A673 (cell line): Measurements from ENCODE around the gene CCNY. TPM values are rescaled to one million over a fixed set of nuclear protein-coding genes. Genes with fewer than 3 reads are reported as not detected.

Source experiments
- BruUV-seq: library from RNA; stranded (reverse); fragments of 400-500 nt; replicated peaks from 2 replicates; lab custom pipeline; 2021; lab: Mats Ljungman, UMichigan
- CTCF ChIA-PET: fragments of 300-600 bp; sonication (Branson Sonifier 250); formaldehyde crosslinking; loops from one replicate; lab custom pipeline; 2022; ENCODE audit warnings: antibody characterized with exemption; lab: Charles Lee
- POLR2A ChIA-PET: fragments of 300-600 bp; sonication (Branson Sonifier 250); formaldehyde crosslinking; loops from one replicate; lab custom pipeline; 2022; ENCODE audit warnings: antibody characterized with exemption; ENCODE audit not compliant: low non-redundant PET; lab: Charles Lee
- DNase-seq: peaks from one replicate; pipeline ENCODE4 v3.0.0-alpha.2; 2015; ENCODE audit warnings: low spot score
- H3K27ac ChIP-seq: fragments of 200-600 bp; sonication (generic); 2 replicates; pipeline ENCODE4 v1.5.1; 2016; ENCODE audit warnings: mixed run types, low read depth, mild to moderate bottlenecking, mixed read lengths, antibody characterized with exemption, low read length; ENCODE audit not compliant: poor library complexity, severe bottlenecking
- H3K27me3 ChIP-seq: fragments of 200-600 bp; sonication (generic); replicated peaks from 2 replicates; pipeline ENCODE4 v1.6.1; 2017; ENCODE audit warnings: mixed run types, low read depth, mild to moderate bottlenecking, mixed read lengths, antibody characterized with exemption, low read length; ENCODE audit not compliant: insufficient read depth, poor library complexity
- H3K36me3 ChIP-seq: fragments of 200-600 bp; sonication (generic); 2 replicates; pipeline ENCODE4 v1.6.1; 2016; ENCODE audit warnings: mixed run types, mild to moderate bottlenecking, mixed read lengths, antibody characterized with exemption, low read length; ENCODE audit not compliant: insufficient read depth, poor library complexity, severe bottlenecking
- H3K4me1 ChIP-seq: fragments of 200-600 bp; sonication (generic); 2 replicates; pipeline ENCODE4 v1.6.1; 2017; ENCODE audit warnings: mixed run types, mild to moderate bottlenecking, mixed read lengths, antibody characterized with exemption, low read length; ENCODE audit not compliant: insufficient read depth, poor library complexity, severe bottlenecking
- H3K4me3 ChIP-seq: fragments of 200-600 bp; sonication (generic); 2 replicates; pipeline ENCODE4 v1.5.1; 2016; ENCODE audit warnings: low read depth, mixed run types, mild to moderate bottlenecking, mixed read lengths, low read length; ENCODE audit not compliant: poor library complexity, severe bottlenecking
- H3K9me3 ChIP-seq: fragments of 200-600 bp; sonication (generic); 2 replicates; pipeline ENCODE4 v1.6.1; 2016; ENCODE audit warnings: mixed run types, low read depth, mild to moderate bottlenecking, mixed read lengths, antibody characterized with exemption, low read length; ENCODE audit not compliant: poor library complexity, severe bottlenecking
- CTCF ChIP-seq: fragments of 300-800, 200-600 bp; sonication (generic); conservative IDR thresholded peaks from 2 replicates; pipeline ENCODE4 v1.5.1; 2017; ENCODE audit warnings: low read depth, mild to moderate bottlenecking, antibody characterized with exemption, low read length, moderate library complexity, mixed read lengths
- EZH2 ChIP-seq: fragments of 200-600 bp; sonication (generic); IDR thresholded peaks from 2 replicates; pipeline ENCODE4 v1.6.1; 2017; ENCODE audit warnings: borderline replicate concordance, low read depth, mild to moderate bottlenecking, mixed read lengths, antibody characterized with exemption, low read length; ENCODE audit not compliant: poor library complexity, severe bottlenecking
- intact Hi-C: fragments of 100-400 bp; cut with micrococcal nuclease; formaldehyde crosslinking; loops from one replicate; pipeline ENCODE4 v1.10.0; 2022; ENCODE audit not compliant: unreplicated experiment
- total RNA-seq: library from RNA; stranded (reverse); gene quantifications from 2 replicates; pipeline ENCODE4 v1.2.3, GENCODE V29; 2021

CCNY gene
- total RNA-seq, 1 experiment from 2014 or later, result 84.8 TPM

- TF ChIP-seq EZH2 (no peak), CTCF (no peak)
- intact Hi-C loops, result no loop called here
- H3K27ac ChIP-seq, result no peak overlapping the region
- H3K4me3 ChIP-seq, result no peak overlapping the region
- H3K9me3 ChIP-seq, result no peaks in the 10 kb centered on the region
- H3K27me3 ChIP-seq, result no peaks in the 10 kb centered on the region
- no TSS peak for BruUV-seq
- H3K4me1 ChIP-seq, result peaks cover 47% of the 10 kb centered on the region
- ChIA-PET POLR2A (no interaction called here), CTCF (no interaction called here)
- H3K36me3 ChIP-seq, result no peaks in the 10 kb centered on the region
- DNase-seq, result no peak
Measured at GRCh38 chr10:35351021-35351420, 14.7 kb downstream of the CCNY start.

GRCh38 chr10:35352097-35352496, 15.8 kb downstream of the CCNY start:
- ChIA-PET POLR2A (no interaction called here), CTCF (no interaction called here)
- no peak overlapping the region for H3K27ac ChIP-seq
- no peak overlapping the region for H3K4me3 ChIP-seq
- no peak for TF ChIP-seq CTCF
- no peak for TF ChIP-seq EZH2
- peaks cover 47% of the 10 kb centered on the region for H3K4me1 ChIP-seq
- H3K9me3 ChIP-seq, result no peaks in the 10 kb centered on the region
- no peaks in the 10 kb centered on the region for H3K27me3 ChIP-seq
- no TSS peak for BruUV-seq
- intact Hi-C loops, result no loop called here
- DNase-seq, result no peak
- H3K36me3 ChIP-seq, result no peaks in the 10 kb centered on the region

GRCh38 chr10:35352512-35352911, 16.2 kb downstream of the CCNY start:
- Histone ChIP-seq H3K9me3 (no peaks in the 10 kb centered on the region), H3K4me1 (peaks cover 43% of the 10 kb centered on the region), H3K4me3 (no peak overlapping the region), H3K27me3 (no peaks in the 10 kb centered on the region), H3K27ac (no peak overlapping the region), H3K36me3 (no peaks in the 10 kb centered on the region)
- intact Hi-C loops, result no loop called here
- DNase-seq, result no peak
- no TSS peak for BruUV-seq
- TF ChIP-seq EZH2 (no peak), CTCF (no peak)
- ChIA-PET POLR2A (no interaction called here), CTCF (no interaction called here)
